WTC11 (cell line): ENCODE data around the gene TFF1.

Experiments
- ATF3 ChIP-seq: sonication (generic); formaldehyde crosslinking; conservative IDR thresholded peaks from 2 replicates; pipeline ENCODE4 v1.8.1; 2022; ENCODE audit warnings: mild to moderate bottlenecking, missing genetic modification reagents
- CREB1 ChIP-seq: sonication (generic); formaldehyde crosslinking; IDR thresholded peaks from 2 replicates; pipeline ENCODE4 v1.8.0; 2023; ENCODE audit warnings: mild to moderate bottlenecking, missing genetic modification reagents
- CTCF ChIP-seq: fragments of 200-600 bp; IDR thresholded peaks from 2 replicates; pipeline ENCODE4 v1.8.0; 2022; ENCODE audit warnings: antibody characterized with exemption
- ETV6 ChIP-seq: sonication (generic); formaldehyde crosslinking; IDR thresholded peaks from 2 replicates; pipeline ENCODE4 v1.8.1; 2022; ENCODE audit warnings: mild to moderate bottlenecking, missing genetic modification reagents
- FOXP1 ChIP-seq: sonication (generic); formaldehyde crosslinking; IDR thresholded peaks from 2 replicates; pipeline ENCODE4 v1.8.0; 2022; ENCODE audit warnings: missing genetic modification reagents, mild to moderate bottlenecking, moderate library complexity, borderline replicate concordance
- JUN ChIP-seq: sonication (generic); formaldehyde crosslinking; IDR thresholded peaks from 2 replicates; pipeline ENCODE4 v1.8.0; 2023; ENCODE audit warnings: mild to moderate bottlenecking, missing genetic modification reagents
- MAX ChIP-seq: sonication (generic); formaldehyde crosslinking; IDR thresholded peaks from 2 replicates; pipeline ENCODE4 v1.8.0; 2022; ENCODE audit warnings: mild to moderate bottlenecking, missing genetic modification reagents
- SP1 ChIP-seq: sonication (generic); formaldehyde crosslinking; conservative IDR thresholded peaks from 2 replicates; pipeline ENCODE4 v1.8.1; 2022; ENCODE audit warnings: missing genetic modification reagents
- STAT6 ChIP-seq: sonication (generic); formaldehyde crosslinking; conservative IDR thresholded peaks from 2 replicates; pipeline ENCODE4 v1.8.1; 2023; ENCODE audit warnings: mild to moderate bottlenecking, low read depth, missing genetic modification reagents, moderate library complexity
- TCF7 ChIP-seq: sonication (generic); formaldehyde crosslinking; IDR thresholded peaks from 2 replicates; pipeline ENCODE4 v1.8.0; 2022; ENCODE audit warnings: mild to moderate bottlenecking, low read depth, missing genetic modification reagents, moderate library complexity
- ZNF317 ChIP-seq: sonication (generic); formaldehyde crosslinking; IDR thresholded peaks from 2 replicates; pipeline ENCODE4 v1.8.1; 2023; ENCODE audit warnings: low read depth, mild to moderate bottlenecking, moderate library complexity, missing genetic modification reagents, borderline replicate concordance
- ZNF423 ChIP-seq: fragments of 250-450 bp; sonication (Bioruptor Pico); IDR thresholded peaks from 2 replicates; pipeline ENCODE4 v2.1.2; 2022; ENCODE audit warnings: mild to moderate bottlenecking, moderate library complexity
- ZNF532 ChIP-seq: fragments of 250-450 bp; sonication (Bioruptor Pico); IDR thresholded peaks from 2 replicates; pipeline ENCODE4 v1.9.0; 2021; ENCODE audit warnings: mild to moderate bottlenecking, borderline replicate concordance

- TF ChIP-seq CTCF (no peak), SP1 (CRISPR knock-in tag) (no peak), TCF7 (CRISPR knock-in tag) (no peak), ZNF532 (CRISPR knock-in tag) (no peak), ATF3 (CRISPR knock-in tag) (no peak), JUN (CRISPR knock-in tag) (no peak), MAX (no peak), ETV6 (no peak), STAT6 (CRISPR knock-in tag) (no peak), CREB1 (no peak), FOXP1 (no peak), ZNF423 (no peak), ZNF317 (CRISPR knock-in tag) (no peak)
Measured at GRCh38 chr21:42353623-42354022, 12.7 kb downstream of the TFF1 start.
